ENCODE measurements around the gene USP6NL. TPM values are rescaled to one million over a fixed set of nuclear protein-coding genes. Genes with fewer than 3 reads are reported as not detected.
"Not testable (repeated sequence)": the region's sequence is repeated elsewhere in the genome, so short reads cannot be mapped to it uniquely, and the experiment has no call there.

The USP6NL gene
- total and polyA plus RNA-seq, 2 of the 8 experiments (the other 6 are each of a cell fraction or from before 2014, with no cell fraction given): 10.9 to 28.8 TPM

DNA sequence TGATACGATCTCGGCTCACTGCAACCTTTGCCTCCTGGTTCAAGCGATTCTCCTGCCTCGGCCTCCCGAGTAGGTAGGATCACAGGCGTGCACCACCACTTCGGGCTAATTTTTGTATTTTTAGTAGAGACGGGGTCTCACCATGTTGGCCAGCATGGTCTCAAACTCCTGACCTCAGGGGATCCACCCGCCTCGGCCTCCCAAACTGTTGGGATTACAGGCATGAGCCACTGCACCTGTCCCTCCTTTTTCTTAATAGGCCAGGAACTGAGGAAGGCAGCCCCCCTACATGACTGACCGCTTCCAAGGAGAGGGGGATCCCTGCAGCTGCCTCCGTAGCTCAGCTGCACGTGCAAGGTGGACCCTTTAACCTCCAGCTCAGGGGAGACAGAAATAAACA lies 175.0 kb downstream of the USP6NL start:
- H3K4me1 ChIP-seq (replicated peaks in 1 of 4; ENCODE audit: control insufficient read depth in 3 of 4, insufficient read depth in 4 of 4, low read length in 3 of 4): peaks cover 17 to 29% (median 21%) of the 10 kb centered on the region in 4 experiments
- H2AK5ac ChIP-seq (ENCODE audit: low read depth, low read length); H2BK120ac ChIP-seq (replicated peaks; ENCODE audit: low read depth, low read length); H3K23me2 ChIP-seq (ENCODE audit: low read depth, low read length); H3K9me3 ChIP-seq (ENCODE audit: insufficient read depth in 2 of 2, low read depth in 1 of 2, low read length in 1 of 2); H3K23ac ChIP-seq (ENCODE audit: insufficient read length); H3K36me3 ChIP-seq (ENCODE audit: control insufficient read depth in 2 of 4, insufficient read depth in 4 of 4, low read length in 3 of 4); H2AFZ ChIP-seq (ENCODE audit: low read length); H3K27me3 ChIP-seq (replicated peaks in 1 of 4; ENCODE audit: control insufficient read depth in 3 of 4, extremely low read depth in 1 of 4, insufficient read depth in 3 of 4, low read length in 3 of 4); H4K5ac ChIP-seq (ENCODE audit: insufficient read length, low read depth, low read length); H3K56ac ChIP-seq (replicated peaks; ENCODE audit: insufficient read length, low read depth, low read length); H4K20me1 ChIP-seq (replicated peaks in 1 of 2; ENCODE audit: control insufficient read depth in 1 of 2, insufficient read depth in 2 of 2, low read length in 2 of 2); H3K4me2 ChIP-seq (ENCODE audit: insufficient read depth in 1 of 2, low read depth in 2 of 2, low read length in 2 of 2); H3K4me3 ChIP-seq (ENCODE audit: extremely low read depth in 1 of 4, insufficient read depth in 2 of 4, low read depth in 3 of 4, low read length in 4 of 4); H3K14ac ChIP-seq (ENCODE audit: insufficient read length); H3K79me2 ChIP-seq (ENCODE audit: control insufficient read depth in 1 of 2, insufficient read depth in 2 of 2, low read length in 2 of 2); H3K79me1 ChIP-seq (ENCODE audit: low read depth, low read length); FAIRE-seq; H4K8ac ChIP-seq (ENCODE audit: extremely low read depth, insufficient read depth, low read length); H2BK5ac ChIP-seq (ENCODE audit: low read depth, low read length); H3K27ac ChIP-seq (ENCODE audit: low read depth, low read length); POLR2A ChIA-PET (ENCODE audit: partially characterized antibody); H3K9ac ChIP-seq (replicated peaks in 1 of 4; ENCODE audit: extremely low read depth in 1 of 4, low read depth in 3 of 4, low read length in 3 of 4): not testable (repeated sequence)
- H2BK12ac ChIP-seq (ENCODE audit: low read depth, low read length): peak overlapping the region; percentile 71; the same call in 1 of the 2 replicates
- 0 out of 2 replicates have a peak overlapping the region, but pooled peaks have one; percentile 64 for H3K18ac ChIP-seq (ENCODE audit: extremely low read depth, low read length)
- peak overlapping the region; percentile 8 for H4K91ac ChIP-seq (replicated peaks; ENCODE audit: insufficient read length, low read length)
- 0 out of 2 replicates have a peak overlapping the region, but pooled peaks have one; percentile 67 for H2BK15ac ChIP-seq (ENCODE audit: low read length)
- H3K4ac ChIP-seq (replicated peaks; ENCODE audit: insufficient read length, low read depth, low read length): peak overlapping the region; percentile 1
- peak overlapping the region; percentile 80; the same call in 1 of the 2 replicates for H2BK20ac ChIP-seq (ENCODE audit: low read length)
- WGBS, 2 experiments (ENCODE audit: extremely low coverage in 1 of 2, insufficient coverage in 1 of 2, insufficient read length in 1 of 2, insufficient replicate concordance in 2 of 2, low coverage in 1 of 2, low lambda C conversion rate in 2 of 2, missing lambda C conversion rate in 1 of 2): 93% methylated on average over 13 of the region's 13 CpGs; no CpG with 5 or more reads in 1 of the 2 experiments
- CTCF ChIA-PET (ENCODE audit: partially characterized antibody): interaction anchor here (0.8 to 5.2 kb wide), 10 partner anchors 11 to 330 kb away, joined by 3 to 33 read pairs (median 4); no protein-coding TSS in a partner anchor
- DNase-seq (ENCODE audit: low read depth in 1 of 2, low spot score in 2 of 2): peak in 1 of 2 experiments; percentile 23
